Body of pancreas (tissue), 4 donors: ENCODE data around the gene GMPPB.

Source experiments
- CTCF ChIP-seq, 7 experiments: fragments of 450-650 bp in 4 of 7; fragments of 200-600 bp in 3 of 7; sonication (generic) in 3 of 7; IDR thresholded peaks; one replicate each; pipeline ENCODE4 v1.5.1; 2016 to 2019; ENCODE audit warnings: antibody characterized with exemption in 7 of 7
- POLR2A ChIP-seq, 3 donors: fragments of 450-650 bp; IDR thresholded peaks; one replicate each; pipeline ENCODE4 v1.6.1; 2016; ENCODE audit warnings: antibody characterized with exemption in 3 of 3, mild to moderate bottlenecking in 2 of 3

- TF ChIP-seq CTCF (IDR thresholded peaks at IDR 0.05) = no peak
- TF ChIP-seq POLR2A (IDR thresholded peaks at IDR 0.05) = no peak
These were observed 22.2 kb upstream of the GMPPB start for GRCh38 chr3:49745986-49746385.
